Effector memory CD4-positive, alpha-beta T cell (primary cell): ENCODE results near the gene NDST1.

ENCODE experiments used
- DNase-seq, 3 donors: peaks; one replicate each; pipeline ENCODE4 v3.0.0-alpha.2; 2020
- H3K27ac ChIP-seq: 2 replicates; pipeline ENCODE4 v1.7.0; 2013; ENCODE audit warnings: mild to moderate bottlenecking, low read length, moderate library complexity; ENCODE audit not compliant: insufficient read depth, poor library complexity, severe bottlenecking
- H3K27me3 ChIP-seq: replicated peaks from 2 replicates; pipeline ENCODE4 v1.7.0; 2013; ENCODE audit warnings: mild to moderate bottlenecking, low read length; ENCODE audit not compliant: insufficient read depth, control insufficient read depth, poor library complexity, severe bottlenecking
- H3K36me3 ChIP-seq: 2 replicates; pipeline ENCODE4 v1.7.0; 2013; ENCODE audit warnings: mild to moderate bottlenecking, low read length, moderate library complexity; ENCODE audit not compliant: control insufficient read depth, insufficient read depth
- H3K4me1 ChIP-seq: 2 replicates; pipeline ENCODE4 v1.7.0; 2013; ENCODE audit warnings: low read length, mild to moderate bottlenecking; ENCODE audit not compliant: control insufficient read depth, insufficient read depth, poor library complexity, severe bottlenecking
- H3K4me3 ChIP-seq: 2 replicates; pipeline ENCODE4 v1.7.0; 2013; ENCODE audit warnings: low read length, low read depth, mild to moderate bottlenecking; ENCODE audit not compliant: insufficient read depth, poor library complexity, severe bottlenecking
- H3K9me3 ChIP-seq: 2 replicates; pipeline ENCODE4 v1.7.0; 2013; ENCODE audit warnings: mild to moderate bottlenecking, low read length, moderate library complexity; ENCODE audit not compliant: control insufficient read depth

Gene NDST1

GRCh38 chr5:150506571-150507473 is 1.1 kb upstream of the NDST1 start:
- no peaks in the 10 kb centered on the region for H3K4me1 ChIP-seq
- H3K27ac ChIP-seq = no peak overlapping the region
- DNase-seq = no peak
- no peaks in the 10 kb centered on the region for H3K9me3 ChIP-seq
- no peaks in the 10 kb centered on the region for H3K36me3 ChIP-seq
- no peaks in the 10 kb centered on the region for H3K27me3 ChIP-seq
- no peak overlapping the region for H3K4me3 ChIP-seq

DNA sequence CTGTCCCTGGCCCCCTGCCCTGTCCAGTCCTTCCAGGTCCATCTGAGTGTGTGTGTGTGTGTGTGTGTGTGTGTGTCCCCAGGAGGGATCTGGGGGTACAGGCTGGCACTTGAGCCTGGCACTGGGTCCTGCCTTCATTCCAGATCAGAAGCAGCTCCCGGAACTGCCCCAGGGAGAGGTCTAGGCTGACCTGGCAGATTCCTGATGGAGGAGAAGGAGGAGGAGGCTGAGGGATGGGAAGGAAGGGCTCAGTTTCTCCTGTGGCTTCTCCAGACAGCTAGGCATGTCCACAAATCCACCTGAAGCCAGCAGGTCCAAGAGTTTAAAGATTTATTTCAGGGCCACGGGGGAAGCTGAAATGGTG is 328 bp downstream of the NDST1 start:
- H3K4me3 ChIP-seq = no peak overlapping the region
- DNase-seq = no peak
- H3K27me3 ChIP-seq = no peaks in the 10 kb centered on the region
- no peak overlapping the region for H3K27ac ChIP-seq
- H3K36me3 ChIP-seq = no peaks in the 10 kb centered on the region
- H3K9me3 ChIP-seq = no peaks in the 10 kb centered on the region
- H3K4me1 ChIP-seq = no peaks in the 10 kb centered on the region

DNA sequence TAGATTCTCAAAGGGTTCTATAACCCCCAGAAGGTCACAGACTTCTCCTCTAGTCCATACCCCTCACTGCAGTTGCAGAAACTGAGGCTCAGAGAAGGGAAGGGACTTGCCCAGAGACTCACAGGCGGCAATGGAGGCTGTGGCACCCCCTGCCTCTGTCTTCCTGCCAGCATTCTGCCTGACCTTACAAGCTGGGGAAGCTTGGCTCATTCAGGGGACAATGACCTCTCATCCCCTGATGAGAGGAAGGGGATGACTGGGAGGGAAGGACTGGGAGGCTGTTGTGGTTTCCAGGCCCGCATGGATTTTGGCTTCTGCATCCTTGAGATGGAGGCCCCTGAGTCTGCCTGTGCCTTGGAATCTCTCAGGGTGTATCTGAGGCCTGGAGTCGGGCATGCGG is 897 bp downstream of the NDST1 start:
- Histone ChIP-seq H3K36me3 (no peaks in the 10 kb centered on the region), H3K9me3 (no peaks in the 10 kb centered on the region), H3K4me3 (no peak overlapping the region), H3K4me1 (no peaks in the 10 kb centered on the region), H3K27ac (no peak overlapping the region), H3K27me3 (no peaks in the 10 kb centered on the region)
- no peak for DNase-seq

GRCh38 chr5:150509992-150510391 is 2.1 kb downstream of the NDST1 start:
- H3K9me3 ChIP-seq = no peaks in the 10 kb centered on the region
- no peak overlapping the region for H3K27ac ChIP-seq
- no peaks in the 10 kb centered on the region for H3K27me3 ChIP-seq
- no peaks in the 10 kb centered on the region for H3K4me1 ChIP-seq
- DNase-seq = no peak
- no peak overlapping the region for H3K4me3 ChIP-seq
- H3K36me3 ChIP-seq = no peaks in the 10 kb centered on the region

DNA sequence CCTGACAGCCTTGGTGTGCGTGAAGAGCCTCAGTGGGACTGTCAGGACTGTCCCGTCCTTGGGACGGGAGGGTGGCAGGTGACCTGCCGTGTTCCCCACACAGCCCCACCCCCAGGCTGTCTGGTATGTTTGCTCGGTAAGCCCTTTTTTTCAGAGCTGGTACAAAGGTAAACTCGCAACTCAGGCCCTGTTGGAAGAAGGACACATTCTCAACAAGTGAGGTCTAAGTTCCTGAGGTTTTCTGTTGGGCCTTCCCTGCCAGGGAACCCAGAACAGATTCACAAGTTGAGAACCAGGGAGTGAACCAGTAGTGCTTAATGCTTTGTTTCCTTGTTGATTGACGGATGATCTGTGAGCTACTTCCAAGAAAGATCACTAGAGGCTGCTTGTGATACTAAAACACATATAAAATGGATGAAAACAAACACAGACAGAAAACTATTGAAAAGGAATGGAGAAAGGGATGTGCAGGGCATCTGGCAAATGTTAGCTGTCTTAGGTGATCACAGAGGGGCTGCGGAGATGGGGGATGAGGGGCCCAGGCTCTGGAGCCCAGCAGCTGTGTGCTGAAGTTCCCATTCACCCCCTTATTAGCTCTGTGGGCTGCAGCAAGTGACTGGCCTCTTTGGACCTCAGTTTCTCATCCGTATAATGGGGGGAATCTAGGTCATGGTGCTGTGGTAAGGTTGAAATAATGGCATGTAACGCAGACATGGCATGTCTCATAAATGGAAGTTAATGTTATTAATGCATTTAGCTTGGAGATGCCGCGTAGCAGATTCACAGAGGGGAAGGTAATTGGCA is 2.7 kb downstream of the NDST1 start:
- H3K4me3 ChIP-seq = no peak overlapping the region
- H3K9me3 ChIP-seq = no peaks in the 10 kb centered on the region
- no peak for DNase-seq
- no peaks in the 10 kb centered on the region for H3K4me1 ChIP-seq
- no peaks in the 10 kb centered on the region for H3K27me3 ChIP-seq
- no peaks in the 10 kb centered on the region for H3K36me3 ChIP-seq
- no peak overlapping the region for H3K27ac ChIP-seq

- H3K4me3 ChIP-seq = no peak overlapping the region
- H3K27me3 ChIP-seq = no peaks in the 10 kb centered on the region
- no peaks in the 10 kb centered on the region for H3K4me1 ChIP-seq
- no peak for DNase-seq
- no peak overlapping the region for H3K27ac ChIP-seq
- H3K36me3 ChIP-seq = no peaks in the 10 kb centered on the region
- no peaks in the 10 kb centered on the region for H3K9me3 ChIP-seq
Measured at GRCh38 chr5:150511578-150512367, 3.8 kb downstream of the NDST1 start.

GRCh38 chr5:150512368-150512747 is 4.4 kb downstream of the NDST1 start:
- no peaks in the 10 kb centered on the region for H3K27me3 ChIP-seq
- H3K36me3 ChIP-seq = no peaks in the 10 kb centered on the region
- H3K4me3 ChIP-seq = no peak overlapping the region
- no peaks in the 10 kb centered on the region for H3K4me1 ChIP-seq
- no peak for DNase-seq
- H3K9me3 ChIP-seq = no peaks in the 10 kb centered on the region
- H3K27ac ChIP-seq = no peak overlapping the region

DNA sequence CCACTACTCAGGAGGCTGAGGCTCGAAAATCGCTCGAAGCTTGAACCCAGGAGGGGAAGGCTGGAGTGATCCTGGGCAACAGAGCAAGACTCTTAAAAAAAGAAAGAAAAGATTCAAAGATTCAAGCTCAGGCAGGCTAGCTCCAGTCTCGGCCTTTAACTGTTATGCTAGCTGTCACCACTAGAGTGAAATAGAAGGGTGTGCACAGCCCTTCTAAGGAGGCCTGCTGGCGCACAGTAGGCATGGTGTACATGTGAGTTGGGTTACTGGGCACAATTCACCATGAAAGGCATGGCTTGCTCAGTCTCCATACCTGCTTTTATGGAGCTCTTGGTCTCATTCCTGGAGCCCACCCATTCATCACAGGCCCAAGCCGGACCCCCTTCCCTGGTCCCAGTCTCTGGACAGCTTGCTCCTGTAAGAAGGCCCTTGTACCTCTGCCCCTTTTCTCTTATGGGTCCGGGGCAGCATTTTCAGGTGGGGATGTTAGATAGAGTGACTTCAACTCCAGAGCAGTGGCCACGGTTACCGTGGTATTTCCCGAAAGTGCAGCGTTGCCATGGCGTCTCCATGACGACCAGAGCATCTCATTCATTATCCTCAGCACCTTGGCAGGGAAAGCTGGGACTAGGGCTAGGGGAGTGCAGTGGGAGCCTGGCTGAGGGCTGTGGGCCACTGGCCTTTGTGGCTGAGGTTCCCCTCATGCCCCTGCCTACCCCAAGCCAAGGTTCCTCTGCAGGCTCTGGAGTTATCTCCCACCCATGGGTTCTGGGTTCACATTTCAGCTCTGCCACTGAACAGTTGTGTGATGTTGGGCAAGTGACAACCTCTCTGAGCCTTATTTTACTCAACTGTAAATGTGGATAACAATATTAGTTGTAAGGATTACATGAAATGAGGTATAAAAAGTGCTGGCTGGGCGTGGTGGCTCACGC is 5.7 kb downstream of the NDST1 start:
- no peak overlapping the region for H3K27ac ChIP-seq
- H3K36me3 ChIP-seq = no peaks in the 10 kb centered on the region
- no peaks in the 10 kb centered on the region for H3K4me1 ChIP-seq
- no peak for DNase-seq
- H3K27me3 ChIP-seq = no peaks in the 10 kb centered on the region
- no peaks in the 10 kb centered on the region for H3K9me3 ChIP-seq
- H3K4me3 ChIP-seq = no peak overlapping the region

GRCh38 chr5:150514708-150515211 is 6.8 kb downstream of the NDST1 start:
- no peaks in the 10 kb centered on the region for H3K27me3 ChIP-seq
- DNase-seq = no peak
- no peaks in the 10 kb centered on the region for H3K4me1 ChIP-seq

More at GRCh38 chr5:150514708-150515211, 6.8 kb downstream of the NDST1 start:
- Histone ChIP-seq H3K4me3 (no peak overlapping the region), H3K9me3 (no peaks in the 10 kb centered on the region), H3K36me3 (no peaks in the 10 kb centered on the region), H3K27ac (no peak overlapping the region)
